Bronchial epithelial cell (primary cell): ENCODE results near the gene NUBPL. TPM values are rescaled to one million over a fixed set of nuclear protein-coding genes. Genes with fewer than 3 reads are reported as not detected.

Experiments used
- DNase-seq: peaks from one replicate; pipeline ENCODE4 v3.0.0-alpha.2; 2010; ENCODE audit warnings: low read depth
- FAIRE-seq: peaks from 2 replicates; lab custom pipeline; 2011; peaks lifted over from hg19 to GRCh38; lab: Jason Lieb, UNC
- H3K27me3 ChIP-seq: 2 replicates; pipeline ENCODE4 v1.5.1; 2011; ENCODE audit warnings: low read length; ENCODE audit not compliant: control insufficient read depth, insufficient read depth
- H3K36me3 ChIP-seq: 2 replicates; pipeline ENCODE4 v1.5.1; 2011; ENCODE audit warnings: low read length; ENCODE audit not compliant: control insufficient read depth, insufficient read depth
- H3K4me3 ChIP-seq: 2 replicates; pipeline ENCODE4 v1.5.1; 2011; ENCODE audit warnings: mild to moderate bottlenecking, low read depth, low read length, control low read depth
- total RNA-seq: library from RNA; depleted of rRNA; stranded (reverse); fragments of >200 nt; gene quantifications from 2 replicates; pipeline ENCODE4 v1.2.1, GENCODE V29; 2014
- TF ChIP-seq, protein P1 (sequence below): IDR thresholded peaks from 2 replicates; pipeline ENCODE4 v1.5.1; 2011; ENCODE audit warnings: mild to moderate bottlenecking, moderate library complexity, low read length, control low read depth, inconsistent platforms; ENCODE audit not compliant: insufficient read depth, severe bottlenecking

The NUBPL gene
- total RNA-seq, 1 donor from 2014 or later: 12.4 TPM

DNA sequence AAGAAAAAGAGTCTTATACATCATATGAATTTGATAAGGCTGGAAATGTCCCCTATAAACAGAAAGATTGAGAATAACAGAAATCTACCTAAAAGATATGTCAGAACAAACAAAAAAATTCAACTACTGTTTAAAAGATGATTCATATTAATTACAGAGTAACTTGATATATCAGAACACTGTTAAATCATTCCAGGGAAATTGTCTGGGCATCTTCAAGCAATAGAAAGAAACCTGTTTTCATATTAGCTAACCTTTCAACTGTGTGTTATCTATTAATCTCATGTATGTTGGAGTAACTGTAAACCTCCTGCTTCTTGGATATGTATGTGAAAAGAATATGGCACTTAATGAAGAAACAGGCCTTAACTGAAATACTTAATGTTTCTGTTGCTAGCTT lies 96.7 kb downstream of the NUBPL start:
- no peaks in the 10 kb centered on the region for H3K27me3 ChIP-seq
- H3K36me3 ChIP-seq: no peaks in the 10 kb centered on the region
- DNase-seq (peak; percentile 52), FAIRE-seq (no peak)
- TF ChIP-seq, protein P1, sequence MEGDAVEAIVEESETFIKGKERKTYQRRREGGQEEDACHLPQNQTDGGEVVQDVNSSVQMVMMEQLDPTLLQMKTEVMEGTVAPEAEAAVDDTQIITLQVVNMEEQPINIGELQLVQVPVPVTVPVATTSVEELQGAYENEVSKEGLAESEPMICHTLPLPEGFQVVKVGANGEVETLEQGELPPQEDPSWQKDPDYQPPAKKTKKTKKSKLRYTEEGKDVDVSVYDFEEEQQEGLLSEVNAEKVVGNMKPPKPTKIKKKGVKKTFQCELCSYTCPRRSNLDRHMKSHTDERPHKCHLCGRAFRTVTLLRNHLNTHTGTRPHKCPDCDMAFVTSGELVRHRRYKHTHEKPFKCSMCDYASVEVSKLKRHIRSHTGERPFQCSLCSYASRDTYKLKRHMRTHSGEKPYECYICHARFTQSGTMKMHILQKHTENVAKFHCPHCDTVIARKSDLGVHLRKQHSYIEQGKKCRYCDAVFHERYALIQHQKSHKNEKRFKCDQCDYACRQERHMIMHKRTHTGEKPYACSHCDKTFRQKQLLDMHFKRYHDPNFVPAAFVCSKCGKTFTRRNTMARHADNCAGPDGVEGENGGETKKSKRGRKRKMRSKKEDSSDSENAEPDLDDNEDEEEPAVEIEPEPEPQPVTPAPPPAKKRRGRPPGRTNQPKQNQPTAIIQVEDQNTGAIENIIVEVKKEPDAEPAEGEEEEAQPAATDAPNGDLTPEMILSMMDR: no peak
- H3K4me3 ChIP-seq: no peak overlapping the region

DNA sequence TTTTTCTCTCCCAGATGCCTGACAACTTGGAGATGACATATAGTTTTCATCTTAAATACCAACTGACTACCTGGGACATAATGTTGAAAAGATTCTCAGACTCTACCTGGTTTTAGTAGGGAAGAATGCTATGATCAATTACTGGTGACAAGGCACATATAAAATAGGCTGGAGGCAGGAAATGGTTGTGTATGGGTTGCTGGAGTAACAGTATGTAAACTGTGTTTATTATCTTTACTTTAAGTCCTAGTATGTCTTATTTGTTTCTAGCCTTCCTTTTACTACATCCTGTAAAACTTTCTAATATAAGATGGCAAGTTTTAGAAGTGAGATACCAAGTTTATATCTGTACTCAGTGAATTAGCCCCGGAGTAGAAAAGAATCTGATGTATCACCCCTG lies 98.1 kb downstream of the NUBPL start:
- H3K27me3 ChIP-seq: no peaks in the 10 kb centered on the region
- DNase-seq (no peak), FAIRE-seq (no peak)
- TF ChIP-seq, protein P1: no peak
- no peaks in the 10 kb centered on the region for H3K36me3 ChIP-seq
- H3K4me3 ChIP-seq: no peak overlapping the region

DNA sequence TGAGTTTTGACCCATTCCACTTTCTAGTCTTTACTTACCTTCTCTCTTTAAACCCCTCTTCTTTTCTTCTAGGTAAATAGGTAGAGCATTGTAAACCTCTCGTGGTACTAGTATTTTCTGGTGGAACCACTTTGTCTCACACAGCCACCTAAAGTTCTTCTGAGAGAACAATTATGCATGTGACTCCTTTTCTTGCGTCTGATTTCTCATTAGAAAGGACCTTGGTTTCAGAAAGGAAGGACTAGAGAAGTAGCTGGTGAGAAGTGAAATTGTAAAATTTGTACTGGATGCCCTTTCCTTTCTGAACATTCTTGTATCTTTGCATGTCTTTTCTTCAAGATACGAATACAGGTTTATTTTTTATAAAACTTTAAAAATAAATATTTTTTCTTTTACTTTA lies 99.0 kb downstream of the NUBPL start:
- Histone ChIP-seq H3K27me3 (no peaks in the 10 kb centered on the region), H3K36me3 (no peaks in the 10 kb centered on the region), H3K4me3 (no peak overlapping the region)
- TF ChIP-seq, protein P1: no peak
- FAIRE-seq (no peak), DNase-seq (no peak)

DNA sequence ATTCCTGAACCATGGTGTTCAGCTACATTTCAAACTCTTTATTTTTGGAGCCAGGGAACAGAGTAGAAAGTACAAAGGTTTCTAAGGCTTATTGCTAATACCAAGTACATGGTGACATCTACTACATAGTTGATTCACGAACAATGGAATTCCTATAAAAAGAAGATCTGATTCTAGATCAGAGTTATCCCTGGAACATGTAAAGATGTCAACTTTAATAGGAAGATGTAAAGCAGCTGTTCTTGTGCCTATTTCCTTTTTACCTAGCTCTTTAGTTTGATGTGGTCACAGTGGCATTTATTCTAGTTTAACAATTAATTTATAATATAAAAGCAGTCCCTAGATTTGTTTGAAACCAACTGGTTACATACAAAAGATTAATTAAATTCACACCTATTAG lies 99.5 kb downstream of the NUBPL start:
- Histone ChIP-seq H3K4me3 (no peak overlapping the region), H3K27me3 (no peaks in the 10 kb centered on the region), H3K36me3 (no peaks in the 10 kb centered on the region)
- DNase-seq: no peak
- no peak for FAIRE-seq
- TF ChIP-seq, protein P1: no peak

DNA sequence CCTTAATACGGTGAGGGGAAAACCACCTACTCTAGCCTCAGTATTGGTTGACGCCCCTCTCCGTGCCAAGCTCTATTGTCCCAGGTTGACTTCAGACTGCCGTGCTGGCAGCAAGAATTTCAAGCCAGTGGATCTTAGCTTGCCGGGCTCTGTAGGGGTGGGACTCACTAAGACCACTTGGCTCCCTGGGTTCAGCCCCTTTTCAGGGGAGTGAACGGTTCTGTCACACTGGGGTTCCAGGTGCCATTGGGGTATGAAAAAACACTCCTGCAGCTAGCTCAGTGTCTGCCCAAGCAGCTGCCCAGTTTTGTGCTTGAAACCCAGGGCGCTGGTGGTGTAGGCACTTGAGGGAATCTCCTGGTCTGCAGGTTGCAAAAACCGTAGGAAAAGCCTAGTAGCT lies 107.1 kb downstream of the NUBPL start:
- TF ChIP-seq, protein P1: no peak
- FAIRE-seq (no peak), DNase-seq (no peak)
- H3K4me3 ChIP-seq: no peak overlapping the region
- H3K27me3 ChIP-seq: no peaks in the 10 kb centered on the region
- H3K36me3 ChIP-seq: no peaks in the 10 kb centered on the region

DNA sequence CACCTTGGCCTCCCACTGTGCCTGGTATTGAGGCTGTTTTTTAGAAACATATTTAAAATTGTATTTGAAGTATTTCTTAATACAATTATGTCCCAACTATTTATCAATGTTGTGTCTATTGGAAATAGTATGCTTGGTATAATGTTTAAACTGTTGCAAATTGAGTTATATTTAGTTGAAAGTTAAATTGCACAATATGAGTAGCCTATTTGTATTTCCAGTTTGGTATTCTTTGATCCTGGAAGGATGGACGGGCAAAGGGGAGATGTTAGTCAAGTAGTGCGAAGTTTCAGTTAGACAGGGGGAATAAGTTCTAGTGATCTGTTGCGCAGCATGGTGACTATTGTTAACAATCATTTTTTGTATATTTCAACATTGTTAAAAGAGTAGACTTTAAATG lies 111.5 kb downstream of the NUBPL start:
- FAIRE-seq: no peak
- no peaks in the 10 kb centered on the region for H3K36me3 ChIP-seq
- no peak for DNase-seq
- H3K27me3 ChIP-seq: no peaks in the 10 kb centered on the region
- H3K4me3 ChIP-seq: no peak overlapping the region
- TF ChIP-seq, protein P1: no peak
